WI38 (cell line): Measurements from ENCODE around the gene ARHGAP24.
"Not testable (repeated sequence)": the region's sequence is repeated elsewhere in the genome, so short reads cannot be mapped to it uniquely, and the experiment has no call there.

Source experiments
- H3K4me3 ChIP-seq: 2 replicates; pipeline ENCODE4 v1.5.1; 2011; ENCODE audit warnings: low read depth, mild to moderate bottlenecking, control low read depth, low read length
- CTCF ChIP-seq: IDR thresholded peaks from 2 replicates; pipeline ENCODE4 v1.5.1; 2012; ENCODE audit warnings: low read depth, mild to moderate bottlenecking, control low read depth, low read length

ARHGAP24 gene

DNA sequence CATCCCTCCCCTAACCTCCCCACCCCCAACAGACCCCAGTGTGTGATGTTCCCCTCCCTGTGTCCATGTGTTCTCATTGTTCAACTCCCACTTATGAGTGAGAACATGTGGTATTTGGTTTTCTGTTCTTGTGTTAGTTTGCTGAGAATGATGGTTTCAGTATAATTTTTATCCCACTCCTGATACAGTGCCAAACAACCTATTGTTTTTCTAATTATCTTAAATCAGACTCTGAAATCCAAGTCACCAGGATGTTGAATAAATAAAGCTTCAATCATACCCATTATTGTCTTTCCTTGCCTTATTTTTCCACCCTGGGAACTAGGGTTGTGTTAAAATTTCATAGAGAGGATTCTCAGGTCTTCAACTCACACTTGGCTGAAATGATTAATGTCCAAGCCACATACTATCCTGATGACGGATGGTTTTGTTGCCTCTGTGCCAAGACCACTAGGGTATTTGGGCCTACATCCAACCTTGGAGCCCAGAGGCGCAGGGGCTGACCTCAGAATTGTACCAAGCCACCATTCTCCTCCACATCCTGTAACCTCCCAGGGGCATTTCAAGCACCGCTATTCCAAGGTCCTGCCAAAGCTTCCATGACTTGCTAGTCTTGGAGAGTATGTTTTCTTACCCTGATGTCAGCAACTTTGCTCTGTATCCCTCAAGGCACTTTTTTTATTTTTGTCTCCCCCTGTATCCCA lies 332.4 kb downstream of the ARHGAP24 start:
- H3K4me3 ChIP-seq: no peak overlapping the region
- no peak for TF ChIP-seq CTCF

GRCh38 chr4:85808104-85808503 lies 333.2 kb downstream of the ARHGAP24 start:
- no peak overlapping the region for H3K4me3 ChIP-seq
- TF ChIP-seq CTCF: no peak

GRCh38 chr4:85808864-85809263 lies 333.9 kb downstream of the ARHGAP24 start:
- H3K4me3 ChIP-seq: no peak overlapping the region
- no peak for TF ChIP-seq CTCF

- TF ChIP-seq CTCF: no peak
- no peak overlapping the region for H3K4me3 ChIP-seq
Observed at GRCh38 chr4:85812776-85813175, 337.8 kb downstream of the ARHGAP24 start.

- no peak for TF ChIP-seq CTCF
- no peak overlapping the region for H3K4me3 ChIP-seq
Observed at GRCh38 chr4:85815796-85816459, 341.0 kb downstream of the ARHGAP24 start.

GRCh38 chr4:85818700-85819099 lies 343.8 kb downstream of the ARHGAP24 start:
- H3K4me3 ChIP-seq: no peak overlapping the region
- TF ChIP-seq CTCF: no peak

DNA sequence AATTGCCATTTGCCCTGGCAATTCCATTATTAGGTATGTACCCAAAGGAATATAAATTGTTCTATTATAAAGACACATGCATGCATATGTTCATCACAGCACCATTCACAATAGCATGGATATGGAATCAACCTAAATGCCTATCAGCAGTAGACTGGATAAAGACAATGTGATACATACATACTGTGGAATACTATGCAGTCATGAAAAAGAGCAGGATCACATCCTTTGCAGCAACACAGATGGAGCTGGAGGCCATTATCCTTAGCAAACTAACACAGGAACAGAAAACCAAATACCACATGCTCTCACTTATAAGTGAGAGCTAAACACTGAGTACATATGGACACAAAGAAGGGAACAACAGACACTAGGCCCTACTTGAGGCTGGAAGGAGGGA lies 345.2 kb downstream of the ARHGAP24 start:
- not testable (repeated sequence) for H3K4me3 ChIP-seq
